T-cell (primary cell): Measurements from ENCODE around the gene NR1H4. TPM values are rescaled to one million over a fixed set of nuclear protein-coding genes. Genes with fewer than 3 reads are reported as not detected.

Source experiments
- ATAC-seq, 4 experiments: fragments of 200-7000 bp in 3 of 4; fragments of 150-1000 bp in 1 of 4; cut with Tn5 transposase; replicated peaks in 1 of 4; 1 replicate in 3 of 4; 2 replicates in 1 of 4; pipeline ENCODE4 v1.10.0; 2021; ENCODE audit warnings: moderate library complexity in 3 of 4, mild to moderate bottlenecking in 2 of 4, moderate number of reproducible peaks in 1 of 4
- CTCF ChIA-PET, 2 donors: fragments of 300-600 bp; sonication (Branson Sonifier 250); formaldehyde crosslinking; loops; one replicate each; lab custom pipeline; 2022; ENCODE audit warnings: antibody characterized with exemption in 2 of 2; lab: Charles Lee
- POLR2A ChIA-PET, 2 donors: fragments of 300-600 bp; sonication (Branson Sonifier 250); formaldehyde crosslinking; loops; one replicate each; lab custom pipeline; 2022; ENCODE audit warnings: antibody characterized with exemption in 2 of 2; lab: Charles Lee
- DNase-seq, 35 experiments: peaks; one replicate each; pipeline versions ENCODE4 v3.0.0 to v3.0.0-alpha.2; 2013 to 2023
- H3K27ac ChIP-seq: one replicate; pipeline ENCODE4 v1.5.1; 2013; ENCODE audit warnings: low read length
- H3K27me3 ChIP-seq, 2 experiments: replicated peaks in 1 of 2; 1 replicate in 1 of 2; 2 replicates in 1 of 2; pipeline versions ENCODE4 v1.6.1 to v1.7.0; 2013; ENCODE audit warnings: low read length in 1 of 2, mixed read lengths in 1 of 2; ENCODE audit not compliant: control insufficient read depth in 2 of 2, insufficient read depth in 2 of 2; ENCODE audit errors: extremely low read depth in 1 of 2
- H3K36me3 ChIP-seq, 2 donors: 1 replicate in 1 of 2; 2 replicates in 1 of 2; pipeline versions ENCODE4 v1.6.1 to v1.7.0; 2013; ENCODE audit warnings: low read length in 1 of 2; ENCODE audit not compliant: control insufficient read depth in 2 of 2, insufficient read depth in 1 of 2; ENCODE audit errors: extremely low read depth in 1 of 2
- H3K4me1 ChIP-seq, 2 experiments: 1 replicate in 1 of 2; 2 replicates in 1 of 2; pipeline versions ENCODE4 v1.6.1 to v1.7.0; 2013; ENCODE audit warnings: low read length in 2 of 2, mixed read lengths in 1 of 2; ENCODE audit not compliant: insufficient read depth in 2 of 2, control insufficient read depth in 1 of 2; ENCODE audit errors: extremely low read depth in 1 of 2
- H3K4me3 ChIP-seq, 2 donors: 1 replicate in 1 of 2; 2 replicates in 1 of 2; pipeline versions ENCODE4 v1.5.1 to v1.7.0; 2013; ENCODE audit warnings: mild to moderate bottlenecking in 2 of 2, low read length in 1 of 2, moderate library complexity in 1 of 2; ENCODE audit not compliant: control insufficient read depth in 1 of 2; ENCODE audit errors: extremely low read depth in 1 of 2
- H3K9me3 ChIP-seq: 2 replicates; pipeline ENCODE4 v1.7.0; 2013
- H3K27ac Mint-ChIP-seq, 2 donors: one replicate each; pipeline ENCODE4 v1.8.0; 2020 to 2021; ENCODE audit warnings: mild to moderate bottlenecking in 2 of 2, mixed read lengths in 2 of 2
- H3K27me3 Mint-ChIP-seq, 2 donors: one replicate each; pipeline ENCODE4 v1.8.0; 2021 to 2022; ENCODE audit warnings: mixed read lengths in 2 of 2
- H3K36me3 Mint-ChIP-seq: one replicate; pipeline ENCODE4 v1.8.0; 2021; ENCODE audit warnings: mixed read lengths
- H3K4me1 Mint-ChIP-seq, 3 donors: one replicate each; pipeline ENCODE4 v1.8.0; 2020 to 2022; ENCODE audit warnings: mixed read lengths in 3 of 3, mild to moderate bottlenecking in 1 of 3
- H3K4me3 Mint-ChIP-seq, 3 donors: one replicate each; pipeline ENCODE4 v1.8.0; 2020 to 2022; ENCODE audit warnings: mild to moderate bottlenecking in 3 of 3, mixed read lengths in 3 of 3, moderate library complexity in 3 of 3
- H3K9me3 Mint-ChIP-seq, 3 donors: one replicate each; pipeline ENCODE4 v1.8.0; 2020 to 2022; ENCODE audit warnings: mixed read lengths in 3 of 3
- WGBS: methylation state at CpG from one replicate; pipeline ENCODE4 v1.1.5; 2013; ENCODE audit warnings: missing lambda C conversion rate; ENCODE audit not compliant: insufficient coverage; 5-methylcytosine and 5-hydroxymethylcytosine counted together
- total RNA-seq, 35 experiments: library from RNA in 6 of 35; stranded (reverse) in 6 of 35; fragments of 120-200 nt in 1 of 35; gene quantifications; one replicate each; pipeline versions ENCODE4 v1.2.1 to v1.2.4 and lab custom pipeline; 2013 to 2026

NR1H4 gene
- total RNA-seq, 5 donors from 2014 or later (not counting 1 experiment from before 2014, with no cell fraction given), result not detected

- Mint-ChIP-seq H3K4me1 (no peaks in the 10 kb centered on the region), H3K9me3 (no peaks in the 10 kb centered on the region), H3K27ac (no peak overlapping the region), H3K4me3 (no peak overlapping the region), H3K36me3 (no peaks in the 10 kb centered on the region), H3K27me3 (peaks cover 13 to 23% of the 10 kb centered on the region in 2 donors)
- H3K4me1 ChIP-seq, result no peaks in the 10 kb centered on the region
- POLR2A ChIA-PET, result no interaction called here
- no peaks in the 10 kb centered on the region for H3K36me3 ChIP-seq
- no peak overlapping the region for H3K4me3 ChIP-seq
- CTCF ChIA-PET, result no interaction called here
- peaks cover 0 to 2% of the 10 kb centered on the region in 2 experiments for H3K27me3 ChIP-seq
- no peak for ATAC-seq
- WGBS, result no CpG with 5 or more reads among the region's 2 CpGs
- no peaks in the 10 kb centered on the region for H3K9me3 ChIP-seq
- H3K27ac ChIP-seq, result no peak overlapping the region
- DNase-seq, result no peak
Observed at GRCh38 chr12:100529756-100530350, 56.2 kb downstream of the NR1H4 start.

GRCh38 chr12:100533376-100533775, 59.7 kb downstream of the NR1H4 start:
- ATAC-seq (no peak), DNase-seq (no peak)
- no peak overlapping the region for H3K27ac ChIP-seq
- H3K27me3 ChIP-seq, result peaks cover 0 to 2% of the 10 kb centered on the region in 2 experiments
- no peaks in the 10 kb centered on the region for H3K9me3 ChIP-seq
- no peaks in the 10 kb centered on the region for H3K4me1 ChIP-seq
- CTCF ChIA-PET, result no interaction called here
- H3K4me3 ChIP-seq, result no peak overlapping the region
- Mint-ChIP-seq H3K27me3 (peaks cover 10 to 28% of the 10 kb centered on the region in 2 donors), H3K4me1 (no peaks in the 10 kb centered on the region), H3K4me3 (no peak overlapping the region), H3K36me3 (no peaks in the 10 kb centered on the region), H3K27ac (no peak overlapping the region), H3K9me3 (no peaks in the 10 kb centered on the region)
- WGBS, result no CpG with 5 or more reads among the region's 3 CpGs
- POLR2A ChIA-PET, result no interaction called here
- H3K36me3 ChIP-seq, result no peaks in the 10 kb centered on the region

- Mint-ChIP-seq H3K4me1 (no peaks in the 10 kb centered on the region), H3K4me3 (no peak overlapping the region), H3K27me3 (peaks cover 11 to 21% of the 10 kb centered on the region in 2 donors), H3K27ac (no peak overlapping the region), H3K36me3 (no peaks in the 10 kb centered on the region), H3K9me3 (no peaks in the 10 kb centered on the region)
- 86% methylated on average over 5 of the region's 6 CpGs for WGBS
- DNase-seq (no peak), ATAC-seq (no peak)
- Histone ChIP-seq H3K27me3 (peaks cover 0 to 2% of the 10 kb centered on the region in 2 experiments), H3K36me3 (no peaks in the 10 kb centered on the region), H3K4me3 (no peak overlapping the region), H3K9me3 (no peaks in the 10 kb centered on the region), H3K4me1 (no peaks in the 10 kb centered on the region), H3K27ac (no peak overlapping the region)
- CTCF ChIA-PET, result no interaction called here
- POLR2A ChIA-PET, result no interaction called here
Observed at GRCh38 chr12:100534625-100535227, 61.1 kb downstream of the NR1H4 start.

- Histone ChIP-seq H3K4me1 (no peaks in the 10 kb centered on the region), H3K36me3 (no peaks in the 10 kb centered on the region), H3K4me3 (no peak overlapping the region), H3K27ac (no peak overlapping the region), H3K27me3 (no peaks in the 10 kb centered on the region), H3K9me3 (no peaks in the 10 kb centered on the region)
- H3K4me1 Mint-ChIP-seq, result no peaks in the 10 kb centered on the region
- no peak for ATAC-seq
- no peaks in the 10 kb centered on the region for H3K9me3 Mint-ChIP-seq
- DNase-seq, result no peak
- H3K27me3 Mint-ChIP-seq, result peaks cover 12 to 16% of the 10 kb centered on the region in 2 donors
- no CpG with 5 or more reads among the region's 2 CpGs for WGBS
- H3K36me3 Mint-ChIP-seq, result no peaks in the 10 kb centered on the region
- CTCF ChIA-PET, result no interaction called here
- no peak overlapping the region for H3K27ac Mint-ChIP-seq
- POLR2A ChIA-PET, result no interaction called here
- H3K4me3 Mint-ChIP-seq, result no peak overlapping the region
Observed at GRCh38 chr12:100539202-100539601, 65.5 kb downstream of the NR1H4 start.

GRCh38 chr12:100544165-100544564, 70.5 kb downstream of the NR1H4 start:
- no peaks in the 10 kb centered on the region for H3K9me3 Mint-ChIP-seq
- Histone ChIP-seq H3K36me3 (no peaks in the 10 kb centered on the region), H3K9me3 (no peaks in the 10 kb centered on the region), H3K27ac (no peak overlapping the region), H3K4me3 (no peak overlapping the region), H3K27me3 (peaks cover 0 to 4% of the 10 kb centered on the region in 2 experiments), H3K4me1 (no peaks in the 10 kb centered on the region)
- H3K27me3 Mint-ChIP-seq, result peaks cover 9 to 12% of the 10 kb centered on the region in 2 donors
- no peak overlapping the region for H3K27ac Mint-ChIP-seq
- ChIA-PET CTCF (interaction anchor here in 1 of 2 donors (1.8 kb wide), 1 partner anchor 9 kb away, joined by 6 read pairs; no protein-coding TSS in a partner anchor), POLR2A (no interaction called here)
- H3K4me1 Mint-ChIP-seq, result no peaks in the 10 kb centered on the region
- no peaks in the 10 kb centered on the region for H3K36me3 Mint-ChIP-seq
- DNase-seq, result no peak
- ATAC-seq, result no peak
- no peak overlapping the region for H3K4me3 Mint-ChIP-seq
- no CpG with 5 or more reads among the region's 4 CpGs for WGBS

GRCh38 chr12:100545092-100545491, 71.4 kb downstream of the NR1H4 start:
- Mint-ChIP-seq H3K27me3 (peaks cover 7 to 9% of the 10 kb centered on the region in 2 donors), H3K27ac (no peak overlapping the region), H3K36me3 (no peaks in the 10 kb centered on the region), H3K9me3 (no peaks in the 10 kb centered on the region), H3K4me3 (no peak overlapping the region), H3K4me1 (no peaks in the 10 kb centered on the region)
- no peak overlapping the region for H3K27ac ChIP-seq
- no CpG with 5 or more reads among the region's 1 CpG for WGBS
- ATAC-seq, result no peak
- CTCF ChIA-PET, result no interaction called here
- H3K9me3 ChIP-seq, result no peaks in the 10 kb centered on the region
- no peak for DNase-seq
- no peak overlapping the region for H3K4me3 ChIP-seq
- POLR2A ChIA-PET, result no interaction called here
- H3K36me3 ChIP-seq, result no peaks in the 10 kb centered on the region
- H3K4me1 ChIP-seq, result no peaks in the 10 kb centered on the region
- H3K27me3 ChIP-seq, result peaks cover 0 to 4% of the 10 kb centered on the region in 2 experiments
